GM19035 (cell line): ENCODE results near the gene UPF3B.
A peak's percentile ranks its signal among the peaks of the same experiment; 100 is the strongest.
"Not testable (repeated sequence)": the region's sequence is repeated elsewhere in the genome, so short reads cannot be mapped to it uniquely, and the experiment has no call there.

Experiments
- ATAC-seq: cut with Tn5 transposase; IDR thresholded peaks from one replicate; pipeline ENCODE4 v1.9.1; 2021; ENCODE audit not compliant: unreplicated experiment

The UPF3B gene

DNA sequence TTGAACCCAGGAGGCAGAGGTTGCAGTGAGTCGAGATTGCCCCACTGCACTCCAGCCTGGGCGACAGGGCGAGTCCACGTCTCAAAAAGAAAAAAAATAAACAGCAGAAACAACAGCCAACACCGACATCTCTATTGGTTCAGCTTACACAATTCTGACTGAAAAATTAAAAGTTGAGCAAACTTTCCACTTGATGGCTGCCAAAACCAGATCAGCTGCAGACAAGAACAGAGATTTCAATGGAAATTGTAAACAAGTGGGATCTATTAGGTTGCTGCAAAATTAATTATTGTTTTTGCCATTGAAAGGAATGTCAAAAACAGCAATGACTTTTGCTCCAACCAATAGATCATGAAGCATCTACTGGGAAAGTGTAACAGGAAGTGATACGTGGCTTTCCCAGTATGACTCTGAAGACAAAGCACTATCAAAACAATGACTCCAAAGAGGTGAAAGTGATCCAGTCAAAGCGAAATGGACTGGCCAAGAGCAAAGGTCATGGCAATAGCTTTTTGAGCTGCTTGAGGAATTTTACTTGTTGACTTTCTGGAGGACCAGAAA, 26.3 kb downstream of the UPF3B start:
- no peak for ATAC-seq

DNA sequence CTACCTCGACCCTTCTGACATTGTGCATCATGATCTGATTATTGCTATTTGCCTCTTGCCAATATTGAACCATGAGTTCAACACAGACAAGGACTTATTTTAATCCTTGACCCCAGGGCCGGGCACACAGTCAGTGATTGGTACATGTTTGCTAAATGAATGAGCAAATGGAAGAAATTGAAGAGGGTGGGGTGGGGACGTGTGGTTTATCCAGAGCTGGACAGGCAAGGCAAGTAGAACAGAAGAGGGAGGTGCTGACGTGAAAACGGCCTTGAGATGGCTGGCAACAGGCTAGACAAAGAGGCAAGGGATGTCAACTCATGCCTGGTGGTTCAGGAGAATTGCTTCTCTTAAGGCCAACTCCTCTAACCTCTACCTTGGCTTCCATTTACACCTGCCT, 28.5 kb downstream of the UPF3B start:
- ATAC-seq = not testable (repeated sequence)

DNA sequence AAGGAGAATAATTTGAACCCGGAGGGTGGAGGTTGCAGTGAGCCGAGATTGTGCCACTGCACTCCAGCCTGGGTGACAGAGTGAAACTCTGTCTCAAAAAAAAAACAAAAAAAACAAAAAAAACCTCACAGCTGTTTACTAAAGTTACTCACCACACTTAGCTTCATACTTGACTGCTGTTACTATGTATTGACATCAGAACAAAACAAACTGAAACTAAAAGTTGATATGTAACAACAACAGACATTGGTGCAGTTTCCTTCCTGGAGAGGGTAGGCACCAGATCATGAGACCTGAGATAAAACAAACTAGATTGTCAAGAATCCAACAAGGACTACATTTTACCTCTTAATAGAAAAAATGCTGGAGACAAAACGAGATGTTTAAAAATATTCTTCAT, 31.1 kb downstream of the UPF3B start:
- ATAC-seq = peak; percentile 86

DNA sequence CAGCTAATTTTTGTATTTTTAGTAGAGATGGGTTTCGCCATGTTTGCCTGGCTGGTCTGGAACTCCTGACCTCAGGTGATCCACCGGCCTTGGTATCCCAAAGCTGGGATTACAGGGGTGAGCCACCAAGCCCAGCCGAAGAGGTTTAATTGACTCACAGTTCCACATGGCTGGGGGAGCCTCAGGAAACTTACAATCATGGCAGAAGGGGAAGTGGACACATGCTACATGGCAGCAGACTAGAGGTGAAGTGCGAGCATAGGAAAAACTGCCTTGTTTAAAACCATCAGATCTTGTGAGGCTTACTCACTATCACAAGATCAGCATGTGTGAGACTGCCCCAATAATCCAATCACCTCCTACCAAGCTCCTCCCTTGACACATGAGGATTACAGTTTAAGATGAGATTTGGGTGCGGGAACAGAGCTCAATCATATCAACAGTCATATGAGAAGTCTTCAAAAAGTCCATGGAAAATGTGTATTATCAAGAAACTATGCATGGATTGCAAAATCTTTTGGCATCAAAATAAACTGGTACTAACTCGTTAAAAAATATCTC, 35.6 kb downstream of the UPF3B start:
- no peak for ATAC-seq

DNA sequence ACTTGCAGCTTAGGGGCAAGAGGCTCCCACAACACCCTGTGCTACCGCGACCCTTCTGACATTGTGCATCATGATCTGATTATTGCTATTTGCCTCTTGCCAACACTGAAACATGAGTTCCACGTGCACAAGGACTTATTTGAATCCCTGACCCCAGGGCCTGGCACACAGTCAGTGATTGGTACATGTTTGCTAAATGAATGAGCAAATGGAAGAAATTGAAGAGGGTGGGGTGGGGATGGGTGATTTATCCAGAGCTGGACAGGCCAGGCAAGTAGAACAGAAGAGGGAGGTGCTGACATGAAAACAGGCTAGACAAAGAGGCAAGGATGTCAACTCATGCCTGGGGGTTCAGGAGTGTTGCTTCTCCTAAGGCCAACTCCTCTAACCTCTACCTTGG, 36.5 kb downstream of the UPF3B start:
- no peak for ATAC-seq

DNA sequence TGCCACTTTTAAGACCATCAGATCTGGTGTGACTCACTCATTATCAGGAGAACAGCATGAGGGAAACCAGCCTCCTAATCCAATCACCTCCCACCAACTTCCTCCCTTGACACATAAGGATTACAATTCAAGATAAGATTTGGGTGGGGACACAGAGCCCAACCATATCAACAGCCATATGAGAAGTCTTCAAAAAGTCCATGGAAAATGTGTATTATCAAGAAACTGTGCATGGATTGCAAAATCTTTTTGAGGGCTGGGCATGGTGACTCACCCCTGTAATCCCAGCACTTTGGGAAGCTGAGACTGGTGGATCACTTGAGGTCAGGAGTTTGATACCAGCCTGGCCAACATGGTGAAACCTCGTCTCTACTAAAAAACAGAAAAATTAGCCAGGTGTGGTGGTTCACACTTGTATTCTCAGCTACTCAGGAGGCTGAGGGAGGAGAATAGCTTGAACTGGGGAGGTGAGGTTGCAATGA, 43.5 kb downstream of the UPF3B start:
- no peak for ATAC-seq

DNA sequence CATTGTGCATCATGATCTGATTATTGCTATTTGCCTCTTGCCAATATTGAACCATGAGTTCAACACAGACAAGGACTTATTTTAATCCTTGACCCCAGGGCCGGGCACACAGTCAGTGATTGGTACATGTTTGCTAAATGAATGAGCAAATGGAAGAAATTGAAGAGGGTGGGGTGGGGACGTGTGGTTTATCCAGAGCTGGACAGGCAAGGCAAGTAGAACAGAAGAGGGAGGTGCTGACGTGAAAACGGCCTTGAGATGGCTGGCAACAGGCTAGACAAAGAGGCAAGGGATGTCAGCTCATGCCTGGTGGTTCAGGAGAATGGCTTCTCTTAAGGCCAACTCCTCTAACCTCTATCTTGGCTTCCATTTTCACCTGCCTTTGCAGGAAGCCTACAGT, 44.3 kb downstream of the UPF3B start:
- not testable (repeated sequence) for ATAC-seq

DNA sequence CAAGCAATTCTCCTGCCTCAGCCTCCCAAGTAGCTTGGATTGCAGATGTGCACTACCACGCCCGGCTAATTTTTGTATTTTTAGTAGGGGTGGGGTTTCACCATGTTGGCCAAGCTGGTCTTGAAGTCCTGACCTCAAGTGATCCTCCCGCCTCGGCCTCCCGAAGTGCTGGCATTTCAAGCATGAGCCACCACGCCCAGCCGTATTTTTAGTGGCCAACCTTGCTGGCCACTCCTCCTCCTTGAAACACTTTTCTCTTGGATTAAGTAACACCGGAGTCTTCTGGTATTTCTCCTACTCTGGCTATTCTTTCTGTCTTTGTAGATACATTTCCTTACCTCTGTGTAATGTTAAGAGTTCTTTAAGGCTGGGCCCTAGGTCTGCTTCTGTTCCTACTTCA, 50.2 kb downstream of the UPF3B start:
- no peak for ATAC-seq

DNA sequence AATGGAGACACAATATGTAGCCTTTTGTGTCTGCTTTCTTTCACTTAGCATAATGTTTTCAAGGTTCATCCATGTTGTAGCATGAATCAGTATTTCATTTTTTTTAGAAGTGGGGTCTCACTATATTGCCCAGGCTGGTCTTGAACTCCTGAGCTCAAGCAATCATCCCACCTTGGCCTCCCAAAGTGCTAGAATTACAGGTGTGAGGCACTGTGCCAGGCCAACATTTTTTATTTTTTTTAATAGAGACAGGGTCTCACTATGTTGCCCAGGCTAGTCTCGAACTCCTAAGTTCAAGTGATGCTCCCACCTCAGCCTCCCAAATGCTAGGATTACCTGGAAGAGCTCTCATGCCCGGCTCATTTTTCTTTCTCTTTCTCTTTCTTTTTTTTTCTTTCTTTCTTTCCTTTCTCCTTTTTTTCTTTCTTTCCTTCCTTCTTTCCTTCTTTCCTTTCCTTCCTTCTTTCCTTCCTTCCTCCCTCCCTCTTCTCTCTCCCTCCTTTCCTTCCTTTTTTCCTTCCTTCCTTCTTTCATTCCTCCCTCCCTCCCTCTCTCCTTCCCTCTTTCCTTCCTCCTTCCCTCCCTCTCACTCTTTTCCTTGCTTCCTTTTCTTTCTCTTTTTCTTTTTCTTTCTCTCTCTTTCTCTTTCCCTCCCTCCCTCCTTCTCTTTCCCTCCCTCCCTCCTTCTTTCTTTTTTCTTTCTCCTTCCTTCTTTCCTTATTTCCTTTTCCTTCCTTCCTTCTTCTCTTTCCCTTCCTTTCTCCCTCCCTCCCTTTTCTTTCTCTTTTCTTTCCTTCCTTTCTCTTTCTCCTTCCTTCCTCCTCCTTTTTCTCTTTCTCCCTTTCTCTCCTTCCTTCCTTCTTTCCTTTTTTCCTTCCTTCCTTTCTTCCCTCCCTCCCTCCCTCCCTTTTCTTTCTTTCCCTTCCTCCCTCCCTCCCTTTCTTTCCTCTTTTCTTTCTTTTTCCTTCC, 51.2 kb downstream of the UPF3B start:
- no peak for ATAC-seq

DNA sequence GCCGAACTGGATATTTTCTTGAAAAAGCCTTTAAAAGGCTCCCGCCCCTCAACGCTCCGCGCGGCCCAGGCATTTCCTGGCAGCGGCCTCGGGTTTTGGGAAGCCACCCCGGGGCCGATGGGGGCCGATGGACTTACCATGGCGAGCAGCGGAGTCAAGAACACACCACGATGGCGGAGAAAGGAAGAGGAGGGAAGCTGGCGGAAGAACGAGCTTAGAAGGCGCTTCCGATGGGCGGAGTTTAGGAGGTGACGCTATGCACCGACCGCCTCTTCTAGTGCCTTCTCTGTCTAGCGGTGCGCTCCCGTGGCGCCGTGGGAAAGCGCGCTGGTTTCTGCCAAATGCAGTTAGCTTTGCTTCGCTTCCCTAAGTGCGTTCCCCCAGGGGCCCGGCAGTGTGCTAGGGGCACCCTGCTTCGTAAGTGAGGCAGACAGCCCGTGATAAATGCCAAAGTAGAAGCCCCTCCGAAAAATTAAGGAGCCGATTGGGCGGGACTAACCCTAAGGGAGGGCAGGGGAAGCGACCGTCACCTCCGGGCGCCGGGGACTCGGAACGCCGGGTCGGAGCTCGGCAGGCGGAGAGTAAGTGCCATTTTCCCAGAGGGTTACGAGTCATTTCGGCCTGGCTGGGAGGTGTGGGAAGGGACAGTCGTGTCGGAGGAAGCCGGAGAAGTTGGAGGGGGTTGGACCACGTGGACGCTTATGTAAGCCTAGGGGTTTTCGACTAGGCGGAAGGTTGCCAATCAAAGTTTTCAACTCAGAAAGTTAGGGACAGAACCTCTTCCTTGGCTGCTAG, 61.1 kb downstream of the UPF3B start, which contains the start of gene RPL39:
RPL39 (minus strand) TSS at position 194 of the 795 bp plus-strand sequence; CDS start at position 140, 54 bp downstream.
- peak; percentile 91 for ATAC-seq

DNA sequence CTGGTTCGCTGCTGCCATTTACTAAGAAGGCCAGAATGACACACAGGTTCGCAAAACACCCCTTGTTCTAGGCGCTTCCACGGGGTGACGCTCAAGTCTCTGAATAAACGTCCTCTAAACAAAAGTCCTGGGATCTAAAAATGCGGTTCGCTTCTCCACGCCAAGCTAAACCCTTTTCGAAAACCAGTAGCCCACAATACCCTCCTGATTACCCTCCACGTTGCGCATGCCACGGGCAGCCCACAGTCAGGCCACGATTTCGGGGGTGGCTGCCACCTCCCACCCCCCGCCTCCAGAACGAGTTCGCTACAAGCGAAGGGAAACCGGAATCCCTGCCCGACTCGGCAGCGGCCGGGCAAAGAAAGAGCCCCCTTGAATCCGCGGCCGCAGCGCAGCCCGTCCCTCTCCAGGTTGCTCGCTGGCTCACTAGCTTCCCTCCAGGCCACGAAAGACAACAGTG, 61.8 kb downstream of the UPF3B start:
- peak; percentile 34 for ATAC-seq

DNA sequence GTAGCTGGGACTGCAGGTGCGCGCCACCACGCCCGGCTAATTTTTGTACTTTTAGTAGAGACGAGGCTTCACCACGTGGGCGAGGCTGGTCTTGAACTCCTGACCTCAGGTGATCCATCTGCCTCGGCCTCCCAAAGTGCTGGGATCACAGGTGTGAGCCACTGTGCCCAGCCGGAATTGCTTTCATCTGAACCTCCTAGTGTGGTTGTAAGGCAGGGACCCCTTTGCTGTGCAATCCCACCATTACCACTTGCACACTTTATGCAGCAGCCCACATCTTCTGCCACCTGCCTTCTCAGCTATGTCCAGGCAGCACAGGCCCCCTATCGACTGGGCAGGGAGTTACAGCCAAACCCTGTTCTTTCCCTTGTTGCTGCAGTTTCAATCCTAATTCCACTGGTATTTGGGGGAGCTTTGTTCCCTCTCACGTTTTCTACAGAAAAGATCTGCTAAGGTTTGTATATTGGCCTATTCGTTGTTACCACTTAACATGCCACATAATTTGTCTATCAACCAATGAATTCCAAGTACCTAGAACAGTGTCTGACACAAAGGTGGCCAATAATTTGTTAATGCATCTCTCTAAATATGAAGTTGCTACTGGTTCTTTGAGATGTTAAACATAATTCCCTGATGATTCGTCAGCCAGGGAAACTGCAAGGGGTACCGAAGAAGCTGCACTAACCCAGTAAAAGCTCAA, 67.9 kb downstream of the UPF3B start:
- no peak for ATAC-seq
